Activated CD4-positive, alpha-beta memory T cell treated with anti-CD3 and anti-CD28 coated beads, Interleukin-2, amount 10 ng/mL, durations not matched to agents 7 days and 5 days (primary cell): ENCODE measurements around the gene MYO1F. TPM values are rescaled to one million over a fixed set of nuclear protein-coding genes. Genes with fewer than 3 reads are reported as not detected.
A peak's percentile ranks its signal among the peaks of the same experiment; 100 is the strongest.

Experiments
- CTCF ChIA-PET: fragments of 350-600 bp; sonication (Branson Sonifier 250); formaldehyde crosslinking; loops from one replicate; lab custom pipeline; 2021; ENCODE audit warnings: antibody characterized with exemption, inconsistent platforms; lab: Charles Lee
- POLR2A ChIA-PET: fragments of 350-600 bp; sonication (Branson Sonifier 250); formaldehyde crosslinking; loops from one replicate; lab custom pipeline; 2021; ENCODE audit warnings: antibody characterized with exemption; lab: Charles Lee
- DNase-seq: peaks from one replicate; pipeline ENCODE4 v3.0.0-alpha.2; 2020
- H3K27ac Mint-ChIP-seq: one replicate; pipeline ENCODE4 v1.8.0; 2021; ENCODE audit warnings: mild to moderate bottlenecking, mixed read lengths
- H3K27me3 Mint-ChIP-seq: one replicate; pipeline ENCODE4 v1.8.0; 2021; ENCODE audit warnings: mixed read lengths
- H3K36me3 Mint-ChIP-seq: one replicate; pipeline ENCODE4 v1.8.0; 2021; ENCODE audit warnings: low read depth, mixed read lengths
- H3K4me1 Mint-ChIP-seq: one replicate; pipeline ENCODE4 v1.8.0; 2021; ENCODE audit warnings: mixed read lengths
- H3K4me3 Mint-ChIP-seq: one replicate; pipeline ENCODE4 v1.8.0; 2021; ENCODE audit warnings: mild to moderate bottlenecking, mixed read lengths
- H3K9me3 Mint-ChIP-seq: one replicate; pipeline ENCODE4 v1.8.0; 2021; ENCODE audit warnings: mixed read lengths
- total RNA-seq, 2 experiments: library from RNA; stranded (reverse); gene quantifications; one replicate each; pipeline ENCODE4 v1.2.3, GENCODE V29; 2021

The MYO1F gene
- total RNA-seq, 2 experiments from 2014 or later: 420 TPM

DNA sequence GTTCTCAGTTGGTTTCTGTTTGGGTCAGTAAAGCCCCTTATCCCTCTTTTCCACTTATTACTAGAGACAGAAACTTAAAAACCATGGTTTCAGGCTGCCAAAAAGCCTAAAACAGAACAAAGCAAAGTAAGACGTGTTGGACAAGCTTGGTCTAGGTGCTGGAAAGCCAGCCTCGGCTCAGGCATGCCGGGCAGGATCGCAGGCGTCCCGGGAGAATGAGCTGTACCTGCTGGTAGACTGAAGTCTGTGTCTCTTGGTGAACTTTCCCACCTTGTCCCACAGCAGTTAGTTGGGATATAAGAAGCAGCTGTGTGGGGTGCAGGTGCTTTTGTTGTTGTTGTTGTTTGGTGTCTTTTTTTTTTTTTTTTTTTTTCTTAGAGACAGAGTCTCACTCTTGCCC is 95.6 kb downstream of the MYO1F start:
- peaks cover 77% of the 10 kb centered on the region for H3K36me3 Mint-ChIP-seq
- no peaks in the 10 kb centered on the region for H3K27me3 Mint-ChIP-seq
- POLR2A ChIA-PET: interaction anchor here (0.8 to 2.6 kb wide), 2 partner anchors 11 to 32 kb away, joined by 3 to 8 read pairs; no protein-coding TSS in a partner anchor
- no peak for DNase-seq
- no peak overlapping the region for H3K4me3 Mint-ChIP-seq
- H3K27ac Mint-ChIP-seq: peak overlapping the region; percentile 6
- H3K4me1 Mint-ChIP-seq: peaks cover 47% of the 10 kb centered on the region
- CTCF ChIA-PET: interaction anchor here (1.0 to 1.5 kb wide), 3 partner anchors 24 to 99 kb away, joined by 3 to 4 read pairs (median 4); no protein-coding TSS in a partner anchor
- H3K9me3 Mint-ChIP-seq: no peaks in the 10 kb centered on the region

DNA sequence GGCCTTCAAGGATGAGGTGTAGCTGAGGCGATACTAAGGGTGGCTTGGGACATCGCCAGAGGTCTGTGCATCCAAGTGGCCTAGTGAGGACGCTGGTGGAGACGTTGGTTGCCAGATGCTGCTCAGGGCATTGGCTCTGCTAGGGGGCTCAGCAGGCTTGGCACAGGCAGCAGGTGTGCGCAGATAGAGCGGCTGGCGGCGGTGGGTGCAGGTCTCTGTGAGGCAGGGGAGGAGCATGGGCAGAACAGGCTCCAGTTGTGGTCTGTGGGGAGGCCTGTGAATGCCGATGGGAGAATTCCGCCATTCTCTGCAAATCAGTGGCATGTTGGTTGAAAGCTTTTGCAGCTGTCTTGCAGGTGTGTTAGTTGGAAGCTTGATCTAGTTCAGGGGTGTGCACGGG is 96.0 kb downstream of the MYO1F start:
- CTCF ChIA-PET: interaction anchor here (1.0 to 1.3 kb wide), 2 partner anchors 25 to 100 kb away, joined by 4 read pairs; no protein-coding TSS in a partner anchor
- H3K9me3 Mint-ChIP-seq: no peaks in the 10 kb centered on the region
- no peak overlapping the region for H3K4me3 Mint-ChIP-seq
- DNase-seq: no peak
- peak overlapping the region; percentile 37 for H3K27ac Mint-ChIP-seq
- POLR2A ChIA-PET: interaction anchor here (0.8 to 2.6 kb wide), 2 partner anchors 10 to 32 kb away, joined by 3 to 8 read pairs; no protein-coding TSS in a partner anchor
- peaks cover 46% of the 10 kb centered on the region for H3K4me1 Mint-ChIP-seq
- H3K27me3 Mint-ChIP-seq: no peaks in the 10 kb centered on the region
- H3K36me3 Mint-ChIP-seq: peaks cover 76% of the 10 kb centered on the region

DNA sequence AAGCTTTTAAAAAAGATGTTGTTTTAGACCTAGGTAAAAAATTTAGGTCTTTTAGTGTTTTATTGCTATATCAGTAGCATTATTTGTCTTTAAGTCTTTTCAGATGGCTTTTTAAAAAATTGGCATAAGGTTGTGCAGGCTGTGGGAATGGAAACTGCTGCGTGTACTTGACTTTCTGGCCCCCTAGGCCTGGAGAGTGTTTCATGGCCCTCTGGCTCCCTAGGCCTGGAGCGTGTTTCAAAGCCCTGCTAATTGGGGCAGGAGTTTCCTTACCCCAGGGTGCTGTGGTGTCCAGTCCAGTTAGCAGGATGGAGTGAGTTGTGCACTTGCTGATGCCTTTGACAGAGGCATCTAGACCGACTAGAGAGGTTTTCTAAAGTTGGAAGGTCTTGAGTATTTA is 98.6 kb downstream of the MYO1F start:
- Mint-ChIP-seq H3K4me1 (peaks cover 50% of the 10 kb centered on the region), H3K4me3 (no peak overlapping the region), H3K9me3 (no peaks in the 10 kb centered on the region), H3K36me3 (peaks cover 78% of the 10 kb centered on the region), H3K27me3 (no peaks in the 10 kb centered on the region), H3K27ac (peak overlapping the region; percentile 66)
- POLR2A ChIA-PET: interaction anchor here (0.7 to 1.4 kb wide), 2 partner anchors 25 to 34 kb away, joined by 3 read pairs; no protein-coding TSS in a partner anchor
- CTCF ChIA-PET: interaction anchor here (2.2 kb wide), 1 partner anchor 9 kb away, joined by 5 read pairs; no protein-coding TSS in a partner anchor
- no peak for DNase-seq

DNA sequence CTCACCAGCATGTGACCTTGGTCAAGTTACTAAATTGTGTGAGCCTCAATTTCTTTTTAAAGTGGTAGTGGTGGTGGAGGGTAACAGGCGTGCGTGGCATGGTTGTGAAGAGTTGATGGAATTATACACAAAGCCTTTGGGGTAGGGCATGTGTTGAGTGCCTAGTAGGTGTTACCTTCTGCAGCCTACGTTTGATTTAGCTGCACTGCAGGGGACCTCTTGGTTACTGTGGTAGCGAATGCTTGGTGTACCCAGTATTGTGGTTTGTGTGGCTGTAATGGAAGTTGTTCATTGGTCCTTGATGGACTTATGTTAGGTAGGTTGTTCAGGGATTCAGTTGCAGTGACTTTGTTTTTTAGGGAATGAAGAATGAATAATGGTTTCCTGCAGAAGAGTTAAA is 99.4 kb downstream of the MYO1F start:
- Mint-ChIP-seq H3K4me1 (peaks cover 55% of the 10 kb centered on the region), H3K36me3 (peaks cover 78% of the 10 kb centered on the region), H3K27me3 (no peaks in the 10 kb centered on the region), H3K4me3 (no peak overlapping the region), H3K27ac (peak overlapping the region; percentile 50), H3K9me3 (no peaks in the 10 kb centered on the region)
- ChIA-PET POLR2A (interaction anchor here (0.9 to 1.4 kb wide), 2 partner anchors 9 to 25 kb away, joined by 3 read pairs; no protein-coding TSS in a partner anchor), CTCF (interaction anchor here (2.2 kb wide), 1 partner anchor 9 kb away, joined by 5 read pairs; no protein-coding TSS in a partner anchor)
- DNase-seq: no peak

DNA sequence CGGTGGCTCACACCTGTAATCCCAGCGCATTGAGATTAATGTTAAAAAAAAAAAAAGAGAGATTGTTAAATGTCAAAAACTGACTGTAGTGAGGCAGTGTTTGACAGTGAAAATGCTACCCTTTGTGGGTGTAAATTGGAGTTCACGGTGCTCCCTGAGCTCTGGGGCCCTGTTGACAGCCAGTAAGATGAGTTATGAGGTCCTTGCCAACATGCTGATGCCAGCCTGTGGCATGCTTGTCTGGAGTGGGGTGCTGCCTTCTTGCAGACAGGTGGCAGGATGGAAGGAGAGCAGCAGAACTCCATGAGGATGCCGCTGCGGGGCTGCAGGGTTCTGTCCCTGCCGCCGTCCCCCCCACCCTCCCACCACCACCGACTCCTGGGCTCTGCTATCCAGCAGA is 100.7 kb downstream of the MYO1F start:
- peaks cover 73% of the 10 kb centered on the region for H3K36me3 Mint-ChIP-seq
- H3K4me1 Mint-ChIP-seq: peaks cover 64% of the 10 kb centered on the region
- DNase-seq: no peak
- POLR2A ChIA-PET: no interaction called here
- CTCF ChIA-PET: no interaction called here
- H3K4me3 Mint-ChIP-seq: no peak overlapping the region
- H3K27ac Mint-ChIP-seq: no peak overlapping the region
- no peaks in the 10 kb centered on the region for H3K27me3 Mint-ChIP-seq
- no peaks in the 10 kb centered on the region for H3K9me3 Mint-ChIP-seq

DNA sequence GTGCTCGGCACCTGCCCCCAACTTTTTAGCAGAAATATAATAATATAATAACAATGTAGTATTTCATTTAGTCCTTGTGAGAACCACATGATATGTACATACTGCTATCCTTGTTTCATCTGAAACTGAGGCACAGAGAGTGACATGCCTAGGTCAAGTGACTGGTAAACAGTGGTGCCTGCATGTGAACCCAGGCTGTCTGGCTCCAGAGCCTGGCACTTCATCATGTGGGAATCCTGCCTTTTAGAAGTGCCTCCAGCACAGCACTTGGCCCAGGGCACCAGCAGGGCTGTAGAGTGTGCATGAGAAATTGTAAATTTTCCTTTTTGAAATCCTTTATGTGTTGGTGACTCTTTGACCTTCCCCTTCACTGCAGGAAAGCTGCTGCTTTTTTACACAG is 102.2 kb downstream of the MYO1F start:
- H3K27ac Mint-ChIP-seq: no peak overlapping the region
- H3K9me3 Mint-ChIP-seq: no peaks in the 10 kb centered on the region
- no peak for DNase-seq
- peaks cover 77% of the 10 kb centered on the region for H3K36me3 Mint-ChIP-seq
- no peak overlapping the region for H3K4me3 Mint-ChIP-seq
- ChIA-PET CTCF (no interaction called here), POLR2A (interaction anchor here (1.3 kb wide), 1 partner anchor 12 kb away, joined by 4 read pairs; no protein-coding TSS in a partner anchor)
- H3K4me1 Mint-ChIP-seq: peaks cover 63% of the 10 kb centered on the region
- H3K27me3 Mint-ChIP-seq: no peaks in the 10 kb centered on the region

DNA sequence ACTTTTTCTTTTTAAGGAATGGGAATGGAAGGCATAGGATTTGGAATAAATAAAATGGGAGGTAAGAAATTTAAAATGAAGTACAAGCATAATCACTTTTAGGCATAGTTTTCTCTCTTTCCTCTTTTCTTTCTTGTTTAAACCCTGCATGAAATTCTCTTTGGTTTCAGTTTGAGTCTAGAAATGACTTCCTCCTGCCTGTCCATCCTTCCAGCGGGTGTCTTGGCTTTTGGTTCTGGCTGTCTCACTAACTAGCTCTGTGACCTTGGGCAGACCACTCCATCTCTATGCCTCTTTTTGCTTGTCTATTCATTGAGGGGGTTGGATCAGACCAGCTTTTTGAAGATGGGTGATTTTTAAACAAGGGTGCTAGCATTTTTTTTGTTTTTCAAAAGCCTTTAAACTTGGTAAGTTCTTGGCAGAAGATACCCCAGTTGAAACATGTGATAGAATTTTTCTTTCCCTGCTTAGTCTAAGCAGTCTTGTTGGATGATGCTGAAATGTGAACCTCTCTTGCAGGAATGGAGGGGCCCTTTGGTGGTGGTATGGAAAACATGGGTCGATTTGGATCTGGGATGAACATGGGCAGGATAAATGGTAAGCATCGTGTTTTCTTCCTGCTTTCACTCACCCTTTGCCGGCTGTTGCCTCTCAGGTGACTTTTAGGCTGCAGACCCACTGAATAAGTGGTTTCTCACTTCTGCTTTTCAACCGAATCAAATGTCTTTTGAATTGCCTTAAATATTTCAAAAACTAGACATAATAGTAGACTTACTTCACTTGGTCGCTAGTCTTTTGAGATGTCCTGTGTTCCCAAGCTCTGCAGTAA is 103.4 kb downstream of the MYO1F start:
- Mint-ChIP-seq H3K4me1 (peaks cover 67% of the 10 kb centered on the region), H3K27me3 (no peaks in the 10 kb centered on the region), H3K27ac (peak overlapping the region; percentile 65), H3K4me3 (no peak overlapping the region), H3K36me3 (peaks cover 84% of the 10 kb centered on the region), H3K9me3 (no peaks in the 10 kb centered on the region)
- POLR2A ChIA-PET: no interaction called here
- CTCF ChIA-PET: interaction anchor here (1.0 kb wide), 2 partner anchors 11 to 107 kb away, joined by 3 to 4 read pairs; no protein-coding TSS in a partner anchor
- no peak for DNase-seq

Other genes starting within 250 kb of the MYO1F start
- 1 to 10 TPM; 7.4 to 8.7 TPM for gene KANK3, start 234.2 kb downstream of the MYO1F start, total RNA-seq
- gene ANGPTL4, start 213.3 kb downstream of the MYO1F start, total RNA-seq: 1 to 10 TPM; 1.2 to 1.4 TPM
- 10 to 100 TPM; 90.9 to 93.7 TPM for gene RAB11B, start 187.1 kb downstream of the MYO1F start, total RNA-seq
- 10 to 100 TPM; 20.6 to 20.8 TPM for gene MARCHF2, start 164.1 kb downstream of the MYO1F start, total RNA-seq
- gene HNRNPM, start 132.5 kb downstream of the MYO1F start, total RNA-seq: 100 to 1,000 TPM; 205 to 211 TPM
- under 1 TPM; 0.58 to 0.63 TPM for gene PRAM1, start 74.8 kb downstream of the MYO1F start, total RNA-seq
- gene ZNF414, start 63.3 kb downstream of the MYO1F start, total RNA-seq: 10 to 100 TPM; 29.7 to 33.3 TPM
- 1 to 10 TPM; 2.6 to 2.8 TPM for gene ADAMTS10, start 33.3 kb upstream of the MYO1F start, total RNA-seq
- gene NFILZ, start 53.2 kb upstream of the MYO1F start, total RNA-seq: not detected
- not detected for gene ACTL9, start 121.4 kb upstream of the MYO1F start, total RNA-seq
- not detected for gene OR2Z1, start 144.2 kb upstream of the MYO1F start, total RNA-seq